Measurements from ENCODE around the gene RTP3.
"Not testable (repeated sequence)": the region's sequence is repeated elsewhere in the genome, so short reads cannot be mapped to it uniquely, and the experiment has no call there.

Gene RTP3

GRCh38 chr3:46490338-46491084, 7.3 kb upstream of the RTP3 start:
- no peak overlapping the region for H3K4me3 ChIP-seq (ENCODE audit: low read depth, low read length)

GRCh38 chr3:46491089-46492070, 6.4 kb upstream of the RTP3 start:
- H3K4me3 ChIP-seq (ENCODE audit: low read depth, low read length), result no peak overlapping the region

- no peak overlapping the region for H3K4me3 ChIP-seq (ENCODE audit: low read depth, low read length)
Measured at GRCh38 chr3:46492890-46493547, 4.8 kb upstream of the RTP3 start.

GRCh38 chr3:46494491-46494890, 3.3 kb upstream of the RTP3 start:
- not testable (repeated sequence) for H3K4me3 ChIP-seq (ENCODE audit: low read depth, low read length)

GRCh38 chr3:46495901-46496456, 1.8 kb upstream of the RTP3 start:
- no peak overlapping the region for H3K4me3 ChIP-seq (ENCODE audit: low read depth, low read length)

GRCh38 chr3:46496746-46497555, 825 bp upstream of the RTP3 start:
- H3K4me3 ChIP-seq (ENCODE audit: low read depth, low read length), result no peak overlapping the region

GRCh38 chr3:46498916-46499519, 1.2 kb downstream of the RTP3 start:
- H3K4me3 ChIP-seq (ENCODE audit: low read depth, low read length), result no peak overlapping the region

- no peak overlapping the region for H3K4me3 ChIP-seq (ENCODE audit: low read depth, low read length)
Measured at GRCh38 chr3:46500656-46501635, 3.2 kb downstream of the RTP3 start.

- no peak overlapping the region for H3K4me3 ChIP-seq (ENCODE audit: low read depth, low read length)
Measured at GRCh38 chr3:46501702-46502101, 3.9 kb downstream of the RTP3 start.

- no peak overlapping the region for H3K4me3 ChIP-seq (ENCODE audit: low read depth, low read length)
Measured at GRCh38 chr3:46503200-46503874, 5.6 kb downstream of the RTP3 start.

GRCh38 chr3:46504789-46505188, 7.0 kb downstream of the RTP3 start:
- H3K4me3 ChIP-seq (ENCODE audit: low read depth, low read length), result no peak overlapping the region

GRCh38 chr3:46505953-46506352, 8.2 kb downstream of the RTP3 start:
- no peak overlapping the region for H3K4me3 ChIP-seq (ENCODE audit: low read depth, low read length)

- no peak overlapping the region for H3K4me3 ChIP-seq (ENCODE audit: low read depth, low read length)
Measured at GRCh38 chr3:46506526-46506925, 8.8 kb downstream of the RTP3 start.

- no peak overlapping the region for H3K4me3 ChIP-seq (ENCODE audit: low read depth, low read length)
Measured at GRCh38 chr3:46508850-46509591, 11.2 kb downstream of the RTP3 start.

- H3K4me3 ChIP-seq (ENCODE audit: low read depth, low read length), result no peak overlapping the region
Measured at GRCh38 chr3:46509661-46510187, 11.9 kb downstream of the RTP3 start.

GRCh38 chr3:46512191-46512749, 14.5 kb downstream of the RTP3 start:
- H3K4me3 ChIP-seq (ENCODE audit: low read depth, low read length), result no peak overlapping the region

- no peak overlapping the region for H3K4me3 ChIP-seq (ENCODE audit: low read depth, low read length)
Measured at GRCh38 chr3:46516521-46516920, 18.7 kb downstream of the RTP3 start.
